Fibroblast of skin of right biceps (primary cell): ENCODE data around the gene SELE.
"Not testable (repeated sequence)": the region's sequence is repeated elsewhere in the genome, so short reads cannot be mapped to it uniquely, and the experiment has no call there.

Source experiments
- DNase-seq: peaks from one replicate; pipeline ENCODE4 v3.0.0-alpha.2; 2013

Gene SELE

DNA sequence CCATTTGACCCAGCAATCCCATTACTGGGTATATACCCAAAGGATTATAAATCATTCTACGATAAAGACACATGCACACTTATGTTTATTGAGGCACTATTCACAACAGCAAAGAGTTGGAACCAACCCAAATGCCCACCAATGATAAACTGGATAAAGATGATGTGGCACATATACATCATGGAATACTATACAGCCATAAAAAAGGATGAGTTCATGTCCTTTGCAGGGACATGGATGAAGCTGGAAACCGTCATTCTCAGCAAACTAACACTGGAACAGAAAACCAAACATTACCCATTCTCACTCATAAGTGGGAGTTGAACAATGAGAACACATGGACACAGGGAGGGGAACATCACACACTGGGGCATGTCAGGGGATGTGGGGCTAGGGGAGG, 18.8 kb downstream of the SELE start:
- DNase-seq: not testable (repeated sequence)

DNA sequence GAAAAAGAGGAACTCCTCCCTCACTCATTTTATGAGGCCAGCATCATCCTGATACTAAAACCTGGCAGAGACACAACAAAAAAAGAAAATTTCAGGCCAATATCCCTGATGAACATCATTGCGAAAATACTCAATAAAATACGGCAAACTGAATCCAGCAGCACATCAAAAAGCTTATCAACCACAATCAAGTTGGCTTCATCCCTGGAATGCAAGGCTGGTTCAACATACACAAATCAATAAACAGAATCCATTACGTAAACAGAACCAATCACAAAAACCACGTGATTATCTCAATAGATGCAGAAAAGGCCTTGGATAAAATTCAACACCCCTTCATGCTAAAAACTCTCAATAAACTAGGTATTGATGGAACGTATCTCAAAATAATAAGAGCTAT, 20.8 kb downstream of the SELE start:
- not testable (repeated sequence) for DNase-seq

DNA sequence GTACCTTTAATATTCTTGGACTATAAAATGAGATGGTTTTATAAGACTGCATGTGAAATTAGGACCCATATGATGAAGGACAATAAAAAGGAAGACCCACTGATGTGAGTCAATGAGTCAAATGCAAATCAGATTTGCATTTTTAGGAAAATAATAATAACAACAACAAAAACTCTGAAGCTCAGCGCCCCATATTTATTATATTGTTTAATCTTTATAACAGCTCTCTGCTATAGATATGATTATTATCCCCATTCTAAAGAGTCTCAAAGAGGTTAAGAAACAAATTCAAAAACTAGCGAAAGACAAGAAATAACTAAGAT, 21.6 kb downstream of the SELE start:
- DNase-seq: no peak

DNA sequence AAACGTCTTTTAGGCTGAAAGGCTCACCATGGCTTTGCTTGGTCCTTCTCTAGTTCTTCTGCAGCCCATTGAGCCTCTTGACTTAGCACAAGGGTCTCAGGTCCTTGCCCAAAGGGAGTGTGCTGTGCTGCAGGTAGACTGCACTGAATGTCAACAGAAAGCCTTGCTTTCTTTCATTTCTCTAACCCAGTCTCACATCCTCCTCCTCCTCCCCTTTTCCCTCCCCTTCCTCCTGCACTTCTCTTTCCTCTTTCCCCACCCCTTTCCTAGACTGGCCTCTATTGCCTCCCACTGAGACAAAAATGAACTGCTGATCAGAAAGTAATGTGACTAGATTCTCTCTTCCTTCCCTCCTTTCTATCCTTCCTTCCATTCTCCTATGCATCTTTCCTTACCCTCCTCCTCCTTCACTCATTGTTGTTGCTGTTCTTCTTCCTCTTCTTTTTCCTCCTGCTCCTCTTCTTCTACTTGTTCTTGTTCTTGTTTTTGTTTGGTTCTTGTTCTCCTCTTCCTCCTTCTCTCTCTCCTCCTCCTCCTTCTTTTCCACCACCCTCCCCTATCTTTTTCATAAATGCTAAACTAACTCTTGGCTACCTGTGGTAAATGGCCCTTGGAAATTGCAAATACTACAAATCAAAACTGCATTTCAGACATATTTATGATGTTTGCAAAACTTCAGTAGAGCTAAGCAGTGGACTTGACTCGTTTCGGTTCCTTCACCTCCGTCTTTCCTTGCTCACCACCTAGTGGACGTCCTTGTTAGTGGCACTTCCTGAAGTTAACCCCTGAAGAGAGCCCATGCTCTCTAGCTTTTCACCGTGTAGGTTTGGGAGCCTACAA, 22.2 kb downstream of the SELE start, which contains the start of gene SELL:
Gene SELL (minus strand): TSS at position 152 of the 840 bp plus-strand sequence. CDS start 122 bp downstream, at position 30.
- DNase-seq: peak; percentile 59

DNA sequence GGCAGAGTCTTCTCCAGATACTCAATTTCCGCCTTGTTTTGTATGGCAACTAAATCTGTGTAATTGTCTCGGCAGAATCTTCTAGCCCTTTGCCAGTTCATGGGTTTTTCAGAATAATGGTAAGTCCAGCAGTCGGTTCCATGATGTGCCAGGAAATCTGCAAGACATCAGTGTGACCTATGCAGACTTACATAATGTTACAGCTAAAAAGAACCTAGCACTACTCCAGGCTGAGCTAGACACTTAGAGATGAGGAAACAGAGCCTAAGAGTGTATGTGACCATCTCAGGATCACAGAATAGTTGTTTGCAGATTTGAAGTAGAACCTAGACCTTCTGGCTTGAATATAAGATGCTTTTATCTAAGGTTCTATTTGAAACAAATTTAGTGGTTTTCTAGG, 25.2 kb downstream of the SELE start:
- DNase-seq: no peak

DNA sequence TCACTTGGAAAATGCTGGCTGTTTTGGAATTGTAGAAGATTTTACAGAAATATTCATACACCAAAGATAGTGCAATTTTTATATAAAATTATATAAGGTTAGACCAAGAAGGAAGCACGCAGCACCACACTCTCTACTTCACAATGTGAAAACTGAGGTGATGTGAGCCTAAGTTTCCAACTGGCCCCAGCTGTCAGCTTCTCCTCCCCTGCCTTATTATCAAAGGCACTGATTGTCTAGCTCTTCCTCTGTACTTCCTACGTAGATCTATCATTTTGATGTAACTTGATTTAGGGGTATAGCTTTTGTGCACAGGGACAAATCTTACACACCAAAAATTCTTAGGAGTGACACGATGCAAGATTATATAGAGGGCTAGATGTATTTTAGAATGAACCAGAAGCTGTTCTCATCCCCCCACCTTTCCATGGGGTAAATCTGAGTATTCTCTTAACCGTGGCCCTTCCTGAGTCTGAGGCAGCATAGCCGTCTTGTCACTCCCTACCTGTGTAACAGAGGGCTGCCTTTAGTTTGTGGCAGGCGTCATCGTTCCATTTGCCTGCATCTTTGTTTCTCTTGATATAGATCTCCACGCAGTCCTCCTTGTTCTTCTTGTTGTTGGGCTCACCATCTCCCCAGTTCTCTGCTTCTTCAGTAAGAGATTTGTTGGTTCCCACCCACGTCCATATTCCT, 25.8 kb downstream of the SELE start:
- DNase-seq: no peak

DNA sequence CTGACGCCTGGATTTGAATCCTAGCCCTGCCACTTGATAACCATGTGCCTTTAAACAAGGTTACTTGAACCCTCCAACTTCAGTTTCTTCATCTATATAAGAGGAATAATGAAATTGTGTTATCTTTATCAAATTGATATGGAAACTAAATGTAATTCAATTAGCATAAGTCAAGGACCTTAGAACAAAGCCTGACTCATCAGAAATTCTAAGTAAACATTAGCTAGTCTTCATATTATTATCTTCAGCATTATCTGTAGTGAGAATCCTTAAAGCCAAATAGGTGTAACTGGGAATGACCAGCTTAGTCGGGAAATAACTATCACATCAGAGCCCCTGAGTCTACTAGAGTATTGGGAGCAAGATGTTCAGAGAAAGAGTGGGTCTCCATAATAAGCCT, 29.1 kb downstream of the SELE start:
- DNase-seq: no peak

DNA sequence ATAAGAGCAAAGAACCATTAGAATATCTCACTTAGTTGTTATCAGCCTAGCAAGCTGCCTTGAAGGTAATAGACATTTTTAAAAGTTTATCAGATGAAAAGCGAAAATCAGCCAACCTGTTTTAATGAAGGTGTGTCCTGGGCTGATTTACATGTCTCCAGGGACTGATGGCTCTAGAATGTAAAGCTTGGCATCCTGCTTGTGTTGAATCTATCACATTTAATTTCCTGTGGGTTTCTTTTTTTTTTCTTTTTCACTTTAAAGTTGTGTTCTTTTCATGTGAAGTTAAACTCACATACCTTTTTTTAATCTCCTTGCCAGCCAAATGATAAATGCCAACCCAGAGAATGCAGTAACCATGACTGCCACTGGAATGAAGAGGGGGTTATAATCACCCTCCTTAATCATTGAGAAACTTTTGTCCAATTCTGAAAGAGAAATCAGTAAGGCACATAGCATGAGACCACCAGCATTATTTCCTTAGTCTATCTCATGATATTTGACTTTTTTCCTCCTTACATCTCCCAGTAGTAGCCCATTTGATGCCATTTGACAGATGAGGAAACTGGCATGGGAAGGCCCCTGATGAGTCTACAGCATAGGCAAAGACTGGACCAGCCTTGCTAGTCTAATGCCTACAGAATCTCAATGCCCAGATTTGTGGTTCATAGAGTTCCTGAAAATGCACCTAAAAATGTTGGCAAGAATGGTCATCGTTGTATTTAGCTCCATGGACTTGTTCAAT, 32.4 kb downstream of the SELE start:
- DNase-seq: no peak

DNA sequence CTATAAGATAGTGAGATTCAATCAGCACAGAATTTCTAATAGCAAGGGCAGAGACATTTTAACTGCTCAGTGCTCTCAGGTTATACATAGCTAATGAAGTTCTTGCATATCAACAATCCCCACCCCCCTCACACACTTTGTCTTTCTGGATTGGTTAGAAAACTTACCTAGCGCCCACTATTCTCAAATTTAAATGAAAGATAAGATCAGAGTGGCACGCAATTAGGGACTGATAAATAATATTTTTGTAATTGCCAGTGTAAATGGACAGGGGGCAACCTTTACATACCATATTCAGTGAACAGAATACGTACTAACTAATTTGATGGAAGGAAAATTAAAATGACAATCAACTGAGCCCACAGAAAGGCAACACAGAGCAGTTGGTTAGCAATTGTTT, 34.2 kb downstream of the SELE start:
- no peak for DNase-seq

DNA sequence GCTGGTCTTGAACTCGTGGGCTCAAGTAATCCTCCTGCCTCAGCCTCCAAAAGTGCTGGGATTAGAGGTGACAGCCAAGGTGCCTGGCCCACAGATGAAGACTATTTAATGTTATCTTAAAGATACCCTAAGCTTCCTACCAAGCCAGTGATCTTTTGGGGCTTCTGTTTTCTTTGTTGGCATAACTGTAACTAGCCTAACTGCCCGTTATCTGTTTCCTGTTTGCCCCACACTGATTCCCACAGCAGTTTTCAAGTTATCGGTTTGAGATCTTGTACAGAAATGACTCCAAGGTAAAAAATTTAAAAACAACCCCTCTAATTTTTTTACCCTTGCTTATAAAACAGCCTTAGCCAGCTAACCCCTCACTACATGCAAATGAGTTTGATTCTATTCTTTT, 34.9 kb downstream of the SELE start:
- no peak for DNase-seq

DNA sequence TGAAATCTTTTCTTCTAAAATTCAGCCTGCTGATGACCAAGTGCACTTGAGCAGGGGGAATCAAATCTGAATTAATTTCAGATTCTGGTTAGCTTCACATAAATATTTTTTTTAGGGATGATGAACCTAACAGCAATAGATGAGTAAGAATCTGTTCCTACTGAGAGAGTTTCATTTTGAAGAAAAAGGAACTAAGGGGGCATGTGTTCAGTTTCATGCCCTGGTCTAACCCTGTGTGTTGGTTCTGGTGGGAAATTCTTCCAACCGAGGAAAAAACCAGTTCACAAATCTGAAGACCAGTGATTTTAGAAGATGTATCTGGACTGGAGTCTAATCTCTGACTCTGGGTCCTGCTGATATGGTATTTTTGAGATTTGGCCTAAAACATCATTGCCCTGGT, 36.1 kb downstream of the SELE start:
- no peak for DNase-seq

DNA sequence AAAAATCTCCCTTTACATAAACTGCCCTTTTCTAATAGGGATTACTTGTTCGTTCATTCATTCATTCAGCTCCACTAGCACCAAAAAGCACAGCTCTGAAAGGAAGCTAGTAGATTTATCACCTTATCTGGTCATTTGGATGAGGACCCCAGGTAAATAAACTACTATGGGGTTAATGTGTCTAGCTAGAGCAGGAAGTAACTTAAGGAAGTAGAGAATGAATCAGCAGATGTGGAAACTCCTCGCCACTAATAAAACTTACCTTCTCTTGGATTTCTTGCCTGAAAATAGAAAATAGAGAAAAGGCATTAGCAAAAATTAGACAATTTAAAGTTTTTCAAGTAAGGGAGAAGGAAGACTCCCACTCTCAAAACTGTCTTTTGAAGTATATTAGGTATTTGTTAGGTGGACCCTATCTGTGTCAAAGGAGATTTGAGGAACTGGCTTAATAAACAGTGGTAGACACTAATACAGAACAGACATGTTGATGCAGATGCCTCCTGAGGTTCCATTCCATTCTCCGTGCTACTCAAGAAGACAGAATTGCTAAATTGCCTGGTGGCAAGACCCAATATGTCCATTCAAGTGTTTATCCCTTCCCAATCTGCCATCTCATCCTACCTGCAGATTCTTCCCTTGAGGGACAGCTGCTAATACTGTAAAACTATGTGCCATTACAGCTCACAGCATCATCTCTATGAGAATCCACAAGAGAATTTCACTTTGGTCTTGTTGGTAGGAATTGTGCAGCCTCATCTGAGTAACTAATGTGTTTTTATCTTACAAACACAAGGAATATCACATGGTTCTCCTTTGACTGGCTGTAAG, 37.4 kb downstream of the SELE start:
- DNase-seq: no peak

DNA sequence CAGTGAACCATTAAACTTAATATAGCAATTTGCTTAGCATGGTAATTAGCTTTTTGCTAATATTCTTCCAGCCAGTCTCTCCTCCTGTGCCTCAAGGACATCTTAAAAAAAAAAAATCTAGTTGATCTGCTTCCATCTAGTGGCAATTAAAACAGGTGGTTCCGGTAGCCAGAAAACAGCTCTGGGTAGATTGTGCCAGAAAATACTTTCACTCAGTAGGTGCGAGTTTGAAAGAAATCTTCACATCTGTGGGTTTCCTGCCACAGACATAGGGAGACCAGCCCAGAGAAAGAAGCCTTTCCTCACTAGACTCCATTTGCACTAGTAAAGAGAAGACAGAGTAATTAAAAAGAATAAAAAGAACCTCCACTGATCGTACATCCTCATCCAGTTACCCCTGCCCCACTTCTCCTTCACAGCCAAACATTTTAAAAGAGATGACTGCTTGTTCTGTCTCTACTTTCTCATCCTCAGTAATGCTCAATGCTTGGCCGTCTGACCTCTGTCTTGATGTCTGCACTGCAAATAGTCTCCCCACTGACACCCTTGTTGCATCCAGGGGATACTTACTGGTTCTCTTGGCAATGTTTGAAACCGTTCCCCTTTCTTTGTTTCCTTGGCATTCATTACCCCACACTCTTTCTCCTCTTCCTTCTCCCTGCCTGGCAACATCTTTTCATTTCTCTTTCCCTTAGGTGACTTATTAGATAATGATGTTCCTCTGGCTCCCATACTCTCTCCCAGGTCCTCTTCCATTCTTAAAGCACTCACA, 39.4 kb downstream of the SELE start:
- no peak for DNase-seq

DNA sequence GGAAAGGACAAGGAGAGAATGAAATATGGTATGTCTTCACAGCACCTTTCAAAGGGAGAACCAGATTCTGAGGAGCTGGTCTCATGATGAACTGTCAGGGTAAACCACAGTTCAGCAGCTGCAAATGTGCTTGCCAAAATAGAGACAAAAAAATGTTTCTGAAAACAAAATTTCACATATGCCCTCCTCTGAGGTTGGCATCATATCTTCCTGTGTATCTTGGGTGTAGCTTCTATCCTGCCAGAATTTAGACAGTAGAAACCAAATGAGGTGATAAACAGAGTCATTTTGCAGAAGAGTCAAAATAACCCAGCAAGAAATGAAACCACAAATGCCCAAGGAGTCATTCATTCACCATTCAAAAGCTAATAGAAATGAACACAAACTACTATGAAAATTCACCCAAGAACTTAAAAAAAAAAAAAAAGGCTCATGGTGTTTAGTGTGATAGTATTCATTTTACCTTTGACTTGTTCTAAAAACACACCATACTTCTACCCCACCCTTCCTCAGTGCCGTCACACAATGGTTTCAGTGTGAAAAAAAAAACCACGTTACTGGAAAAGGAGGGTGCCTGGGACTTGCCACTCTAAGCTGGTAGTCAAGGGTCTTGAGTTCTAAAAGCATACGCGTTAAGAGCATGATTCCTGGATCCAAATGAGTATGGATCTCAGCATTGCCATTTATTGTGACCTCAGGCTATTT, 41.0 kb downstream of the SELE start:
- DNase-seq: no peak

DNA sequence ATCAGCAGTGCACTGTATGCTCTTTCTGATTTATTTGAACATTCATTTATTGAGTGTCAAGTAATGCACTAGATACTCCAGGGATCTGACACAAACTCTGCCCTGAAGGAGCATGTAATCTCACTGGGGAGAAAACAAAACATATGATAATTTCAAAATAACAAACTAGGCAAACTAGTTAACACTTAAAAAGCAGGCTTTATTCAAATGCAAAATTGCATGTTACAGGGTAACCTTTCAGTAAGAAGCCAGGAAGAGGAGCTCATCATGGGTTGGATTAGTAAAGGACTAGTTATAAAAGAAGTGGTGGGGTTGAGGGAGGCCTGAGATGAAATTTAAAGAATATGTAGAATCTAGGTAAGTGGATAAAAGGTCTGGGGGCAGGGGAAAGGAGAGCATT, 43.4 kb downstream of the SELE start:
- no peak for DNase-seq

DNA sequence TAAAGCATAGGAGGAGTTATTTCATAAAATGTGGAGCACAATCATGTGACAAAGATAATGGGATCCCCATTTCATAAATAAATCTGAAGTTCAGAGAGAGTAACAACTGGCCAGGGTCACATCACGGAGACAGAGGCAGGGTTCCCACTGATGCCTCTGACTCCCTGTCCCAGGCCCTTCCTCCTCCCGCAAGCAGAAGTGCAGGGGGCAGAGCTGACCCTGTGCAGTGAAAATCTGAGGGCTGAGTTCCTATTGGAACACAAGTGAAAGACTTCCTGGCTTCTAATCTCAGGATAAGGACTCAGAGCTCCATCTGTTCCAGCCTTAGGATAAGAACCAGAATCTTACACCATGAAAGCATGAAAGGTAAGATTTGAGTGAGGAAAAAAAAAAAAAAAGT, 44.5 kb downstream of the SELE start:
- no peak for DNase-seq

DNA sequence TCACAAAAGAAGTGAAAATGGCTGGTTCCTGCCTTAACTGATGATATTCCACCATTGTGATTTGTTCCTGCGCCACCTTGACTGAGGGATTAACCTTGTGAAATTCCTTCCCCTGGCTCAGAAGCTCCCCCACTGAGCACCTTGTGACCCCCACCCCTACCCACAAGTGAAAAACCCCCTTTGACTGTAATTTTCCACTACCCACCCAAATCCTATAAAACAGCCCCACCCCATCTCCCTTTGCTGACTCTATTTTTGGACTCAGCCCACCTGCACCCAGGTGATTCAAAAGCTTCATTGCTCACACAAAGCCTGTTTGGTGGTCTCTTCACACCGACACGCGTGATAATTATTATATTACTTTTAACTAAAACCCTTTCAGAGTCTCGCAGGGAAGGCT, 45.5 kb downstream of the SELE start:
- not testable (repeated sequence) for DNase-seq

DNA sequence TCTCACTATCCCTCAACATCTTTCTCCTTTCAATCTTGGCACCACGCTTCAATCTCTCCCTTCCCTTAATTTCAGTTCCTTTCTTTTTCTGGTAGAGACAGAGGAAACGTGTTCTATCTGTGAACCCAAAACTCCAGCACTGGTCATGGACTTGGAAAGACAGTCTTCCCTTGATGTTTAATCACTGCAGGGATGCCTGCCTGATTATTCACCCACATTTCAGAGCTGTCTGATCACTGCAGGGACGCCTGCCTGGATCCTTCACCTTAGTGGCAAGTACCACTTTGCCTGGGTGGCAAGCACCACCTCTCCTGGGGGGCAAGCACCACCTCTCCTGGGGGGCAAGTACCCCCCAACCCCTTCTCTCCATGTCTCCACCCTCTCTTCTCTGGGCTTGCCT, 50.2 kb downstream of the SELE start:
- no peak for DNase-seq

DNA sequence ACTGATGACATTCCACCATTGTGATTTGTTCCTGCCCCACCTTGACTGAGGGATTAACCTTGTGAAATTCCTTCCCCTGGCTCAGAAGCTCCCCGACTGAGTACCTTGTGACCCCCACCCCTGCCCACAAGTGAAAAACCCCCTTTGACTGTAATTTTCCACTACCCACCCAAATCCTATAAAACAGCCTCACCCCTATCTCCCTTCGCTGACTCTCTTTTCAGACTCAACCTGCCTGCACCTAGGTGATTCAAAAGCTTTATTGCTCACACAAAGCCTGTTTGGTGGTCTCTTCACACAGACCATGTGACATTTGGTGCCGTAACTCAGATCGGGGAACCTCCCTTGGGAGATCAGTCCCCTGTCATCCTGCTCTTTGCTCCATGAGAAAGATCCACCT, 50.7 kb downstream of the SELE start:
- not testable (repeated sequence) for DNase-seq

DNA sequence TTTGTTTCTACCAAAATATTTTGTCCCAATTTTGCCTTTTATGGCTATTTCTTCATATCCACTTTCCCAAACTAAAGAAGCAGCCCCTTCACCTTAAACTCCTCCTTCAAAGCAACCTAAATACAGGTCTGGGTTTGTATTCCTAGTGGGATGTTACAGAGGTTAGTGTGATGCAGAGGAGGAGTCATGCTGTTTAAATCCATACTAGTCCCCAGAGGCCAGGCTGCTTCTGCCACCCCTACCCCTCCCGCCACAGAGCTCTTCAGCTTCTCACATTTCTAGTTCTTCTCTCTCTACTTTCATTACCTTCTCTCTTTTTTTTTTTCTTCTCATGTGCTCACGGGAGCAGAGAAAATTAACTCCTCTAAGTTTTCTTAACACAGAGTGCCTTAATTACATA, 51.8 kb downstream of the SELE start:
- no peak for DNase-seq

DNA sequence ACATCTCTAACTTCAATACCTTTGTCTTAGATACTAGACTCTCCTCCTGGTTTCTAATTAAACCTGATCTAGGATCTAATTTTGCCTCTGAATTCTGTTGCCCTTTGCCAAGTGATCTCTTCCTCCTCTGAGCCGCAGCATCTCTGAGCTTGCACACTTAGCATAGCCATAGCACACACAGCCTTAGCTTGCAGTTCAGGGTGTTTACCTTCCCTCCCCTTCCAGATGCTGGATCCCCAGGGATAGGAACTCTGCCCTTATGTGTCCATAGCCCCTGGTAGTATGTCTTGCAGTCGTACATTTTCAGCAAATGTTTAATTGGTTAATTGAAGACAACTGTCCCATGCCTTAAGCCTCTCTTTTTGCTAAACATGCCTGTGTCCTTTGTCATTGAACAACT, 52.7 kb downstream of the SELE start:
- DNase-seq: no peak
